ENCODE data around the gene UPK2. TPM values are rescaled to one million over a fixed set of nuclear protein-coding genes. Genes with fewer than 3 reads are reported as not detected.

UPK2 gene
- total RNA-seq, 1 experiment from 2014 or later, result not detected

GRCh38 chr11:118929501-118930093 lies 26.5 kb upstream of the UPK2 start:
- H3K9me3 Mint-ChIP-seq, result no peaks in the 10 kb centered on the region
- CTCF ChIA-PET, result interaction anchor here (0.6 to 3.8 kb wide), 31 partner anchors 10 to 649 kb away, joined by 3 to 34 read pairs (median 5); partner anchors contain the start of genes DDX6 and UPK2
- H3K27ac Mint-ChIP-seq, result peak overlapping the region; percentile 95
- H3K27me3 Mint-ChIP-seq (ENCODE audit: low read depth), result peaks cover 24% of the 10 kb centered on the region
- ATAC-seq, result peak; percentile 3
- H3K36me3 Mint-ChIP-seq, result no peaks in the 10 kb centered on the region
- H3K4me1 Mint-ChIP-seq, result peaks cover 35% of the 10 kb centered on the region
- peak; percentile 75 for DNase-seq (ENCODE audit: low spot score)
- peak overlapping the region; percentile 86 for H3K4me3 Mint-ChIP-seq
- POLR2A ChIA-PET, result interaction anchor here (0.5 to 3.8 kb wide), 8 partner anchors 19 to 693 kb away, joined by 3 to 76 read pairs (median 5); partner anchors contain the start of gene UPK2
- TF ChIP-seq FOXK1 (CRISPR knock-in tag; IDR thresholded peaks at IDR 0.05) (peak; percentile 9; the same call in 1 of the 2 replicates), NFYB (CRISPR knock-in tag; conservative IDR thresholded peaks at IDR 0.05; ENCODE audit: low read depth) (no peak), ZNF281 (CRISPR knock-in tag; IDR thresholded peaks at IDR 0.05) (0 out of 2 replicates have a peak, but pooled peaks have one; percentile 43), ZNF232 (CRISPR knock-in tag; IDR thresholded peaks at IDR 0.05) (0 out of 2 replicates have a peak, but pooled peaks have one; percentile 35), ZNF263 (CRISPR knock-in tag; IDR thresholded peaks at IDR 0.05; ENCODE audit: low read depth) (peak; percentile 64), SP1 (CRISPR knock-in tag; conservative IDR thresholded peaks at IDR 0.05) (peak; percentile 26; the same call in 1 of the 2 replicates), ARID4B (CRISPR knock-in tag; IDR thresholded peaks at IDR 0.05; ENCODE audit: borderline replicate concordance) (peak; percentile 21; the same call in 1 of the 2 replicates), PREB (CRISPR knock-in tag; IDR thresholded peaks at IDR 0.05; ENCODE audit: borderline replicate concordance) (no peak), E2F4 (CRISPR knock-in tag; IDR thresholded peaks at IDR 0.05; ENCODE audit: borderline replicate concordance, low read depth) (no peak)

GRCh38 chr11:118930094-118930712 lies 25.9 kb upstream of the UPK2 start:
- CTCF ChIA-PET, result interaction anchor here (0.6 to 3.8 kb wide), 31 partner anchors 10 to 648 kb away, joined by 3 to 34 read pairs (median 4); partner anchors contain the start of genes DDX6 and UPK2
- H3K4me3 Mint-ChIP-seq, result peak overlapping the region; percentile 86
- H3K36me3 Mint-ChIP-seq, result no peaks in the 10 kb centered on the region
- DNase-seq (ENCODE audit: low spot score) (peak; percentile 97), ATAC-seq (peak; percentile 68)
- H3K9me3 Mint-ChIP-seq, result no peaks in the 10 kb centered on the region
- H3K27ac Mint-ChIP-seq, result peak overlapping the region; percentile 95
- H3K27me3 Mint-ChIP-seq (ENCODE audit: low read depth), result peaks cover 24% of the 10 kb centered on the region
- POLR2A ChIA-PET, result interaction anchor here (0.5 to 3.8 kb wide), 8 partner anchors 19 to 692 kb away, joined by 3 to 76 read pairs (median 5); partner anchors contain the start of gene UPK2
- H3K4me1 Mint-ChIP-seq, result peaks cover 34% of the 10 kb centered on the region
- TF ChIP-seq MAX (CRISPR knock-in tag; IDR thresholded peaks at IDR 0.05), result peak; percentile 59; the same call in 1 of the 2 replicates
- TF ChIP-seq ZNF396 (CRISPR knock-in tag; IDR thresholded peaks at IDR 0.05; ENCODE audit: borderline replicate concordance), result no peak
- peak; percentile 70; the same call in 1 of the 2 replicates for TF ChIP-seq FOXK1 (CRISPR knock-in tag; IDR thresholded peaks at IDR 0.05)
- no peak for TF ChIP-seq JAZF1 (CRISPR knock-in tag; IDR thresholded peaks at IDR 0.05)
- TF ChIP-seq ZNF138 (CRISPR knock-in tag; conservative IDR thresholded peaks at IDR 0.05), result no peak
- no peak for TF ChIP-seq RELA (CRISPR knock-in tag; IDR thresholded peaks at IDR 0.05; ENCODE audit: borderline replicate concordance)
- TF ChIP-seq ZBTB21 (CRISPR knock-in tag; IDR thresholded peaks at IDR 0.05; ENCODE audit: borderline replicate concordance), result no peak
- TF ChIP-seq E2F5 (CRISPR knock-in tag; IDR thresholded peaks at IDR 0.05), result no peak
- TF ChIP-seq ELF4 (CRISPR knock-in tag; IDR thresholded peaks at IDR 0.05; ENCODE audit: low read depth), result no peak
- TF ChIP-seq SOX15 (CRISPR knock-in tag; IDR thresholded peaks at IDR 0.05), result no peak
- peak; percentile 92 for TF ChIP-seq CTCF (IDR thresholded peaks at IDR 0.05)
